Measurements from ENCODE around the gene ADGRG4.

Gene ADGRG4

DNA sequence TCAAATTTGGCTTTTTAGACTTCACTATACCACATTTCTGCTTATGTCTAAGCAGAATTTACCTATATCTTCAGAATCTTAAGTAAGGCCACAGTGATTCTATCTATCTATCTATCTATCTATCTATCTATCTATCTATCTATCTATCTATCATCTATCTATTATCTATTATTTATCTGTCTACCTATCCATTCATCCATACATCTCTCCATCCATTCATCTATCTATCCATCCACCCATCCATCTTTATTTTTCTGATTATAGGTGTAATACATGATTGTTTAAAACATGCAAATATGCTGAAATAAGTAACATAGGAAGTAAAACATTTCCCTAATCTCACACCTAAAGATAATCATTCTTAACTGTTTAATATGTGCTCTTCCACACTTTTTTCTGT lies 18.8 kb downstream of the ADGRG4 start:
- H3K4me3 ChIP-seq (ENCODE audit: low read depth, low read length), result no peak overlapping the region
- no peak for DNase-seq (ENCODE audit: low read depth)
- TF ChIP-seq, protein P1, sequence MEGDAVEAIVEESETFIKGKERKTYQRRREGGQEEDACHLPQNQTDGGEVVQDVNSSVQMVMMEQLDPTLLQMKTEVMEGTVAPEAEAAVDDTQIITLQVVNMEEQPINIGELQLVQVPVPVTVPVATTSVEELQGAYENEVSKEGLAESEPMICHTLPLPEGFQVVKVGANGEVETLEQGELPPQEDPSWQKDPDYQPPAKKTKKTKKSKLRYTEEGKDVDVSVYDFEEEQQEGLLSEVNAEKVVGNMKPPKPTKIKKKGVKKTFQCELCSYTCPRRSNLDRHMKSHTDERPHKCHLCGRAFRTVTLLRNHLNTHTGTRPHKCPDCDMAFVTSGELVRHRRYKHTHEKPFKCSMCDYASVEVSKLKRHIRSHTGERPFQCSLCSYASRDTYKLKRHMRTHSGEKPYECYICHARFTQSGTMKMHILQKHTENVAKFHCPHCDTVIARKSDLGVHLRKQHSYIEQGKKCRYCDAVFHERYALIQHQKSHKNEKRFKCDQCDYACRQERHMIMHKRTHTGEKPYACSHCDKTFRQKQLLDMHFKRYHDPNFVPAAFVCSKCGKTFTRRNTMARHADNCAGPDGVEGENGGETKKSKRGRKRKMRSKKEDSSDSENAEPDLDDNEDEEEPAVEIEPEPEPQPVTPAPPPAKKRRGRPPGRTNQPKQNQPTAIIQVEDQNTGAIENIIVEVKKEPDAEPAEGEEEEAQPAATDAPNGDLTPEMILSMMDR (conservative IDR thresholded peaks at IDR 0.05; ENCODE audit: low read depth, low read length), result no peak

DNA sequence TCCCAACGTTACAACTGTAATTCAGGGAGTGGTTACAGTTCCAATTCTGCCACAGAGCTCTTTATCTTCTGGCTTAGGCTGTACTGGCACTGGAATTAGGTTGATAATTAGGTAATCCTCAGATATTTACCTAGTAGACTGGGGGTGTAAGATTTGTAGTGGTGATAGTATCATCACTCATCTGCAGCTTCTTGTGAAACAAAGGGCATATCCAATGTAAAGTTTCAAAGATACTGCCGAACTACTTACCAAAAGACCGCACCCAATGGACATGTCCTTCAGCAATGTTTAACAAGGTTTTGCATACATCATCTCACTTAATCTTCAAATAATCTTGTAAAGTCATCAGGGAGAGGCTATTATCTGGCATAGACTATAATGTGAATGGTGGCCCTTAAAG lies 20.8 kb downstream of the ADGRG4 start:
- no peak overlapping the region for H3K4me3 ChIP-seq (ENCODE audit: low read depth, low read length)
- TF ChIP-seq, protein P1 (conservative IDR thresholded peaks at IDR 0.05; ENCODE audit: low read depth, low read length), result no peak
- no peak for DNase-seq (ENCODE audit: low read depth)

DNA sequence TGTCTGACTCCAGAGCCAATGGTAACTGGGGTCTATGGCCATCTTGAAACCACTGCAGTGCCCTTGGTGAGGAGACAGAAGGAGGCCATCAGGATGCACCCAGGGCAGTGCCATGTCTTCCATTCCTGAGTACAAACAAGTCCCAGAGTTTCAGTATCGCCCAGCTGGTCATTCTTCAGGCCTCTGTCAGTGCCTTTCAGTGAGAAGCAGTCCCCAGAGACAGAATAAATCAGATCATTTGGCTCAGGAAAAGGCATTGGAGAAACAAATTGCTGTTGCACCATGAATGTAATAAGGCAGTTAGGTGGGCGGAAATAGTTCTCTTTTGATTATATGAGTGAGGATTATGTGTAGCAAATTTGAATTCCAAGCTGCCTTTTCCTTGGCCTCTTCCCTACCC lies 21.3 kb downstream of the ADGRG4 start:
- no peak overlapping the region for H3K4me3 ChIP-seq (ENCODE audit: low read depth, low read length)
- TF ChIP-seq, protein P1 (conservative IDR thresholded peaks at IDR 0.05; ENCODE audit: low read depth, low read length), result no peak

DNA sequence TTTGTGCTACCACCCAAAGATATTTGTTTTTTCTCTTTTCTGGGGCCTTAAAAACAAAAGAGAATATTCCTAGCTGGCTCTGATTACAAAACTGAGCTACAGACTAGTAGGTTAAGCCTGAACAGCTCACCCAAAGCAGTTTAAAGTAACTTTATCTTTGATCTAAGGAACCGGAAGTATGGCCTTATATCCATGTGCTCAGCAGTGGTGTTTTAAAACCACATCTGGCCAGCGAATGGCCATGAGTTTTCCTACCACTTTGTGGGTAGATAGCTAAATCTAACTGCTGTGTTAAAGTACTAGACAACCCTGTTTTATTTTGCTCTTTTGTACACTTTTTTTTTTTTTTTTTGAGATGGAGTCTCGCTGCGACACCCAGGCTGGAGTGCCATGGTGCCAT lies 24.6 kb downstream of the ADGRG4 start:
- DNase-seq (ENCODE audit: low read depth), result no peak
- no peak overlapping the region for H3K4me3 ChIP-seq (ENCODE audit: low read depth, low read length)
- TF ChIP-seq, protein P1 (conservative IDR thresholded peaks at IDR 0.05; ENCODE audit: low read depth, low read length), result no peak

More for the DNA sequence above, 21.3 kb downstream of the ADGRG4 start:
- DNase-seq (ENCODE audit: low read depth), result no peak

DNA sequence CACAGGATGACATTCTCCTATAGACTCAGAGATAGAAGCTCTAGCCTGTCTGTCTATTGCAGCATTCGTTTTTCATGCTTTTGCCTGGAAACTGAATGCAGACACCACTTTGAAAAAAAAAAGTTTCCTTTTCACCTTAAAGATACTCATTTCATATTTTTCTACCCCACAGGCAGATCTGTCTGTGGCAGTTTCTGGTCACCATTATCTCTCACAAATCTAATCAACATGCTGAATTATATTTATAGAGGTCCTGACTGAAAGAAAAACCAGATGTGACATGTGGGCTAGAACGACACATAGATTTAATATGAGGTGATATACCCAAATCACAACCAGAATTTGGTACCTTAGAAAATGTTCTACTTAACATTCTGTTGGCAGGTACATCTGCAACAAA lies 28.2 kb downstream of the ADGRG4 start:
- TF ChIP-seq, protein P1 (conservative IDR thresholded peaks at IDR 0.05; ENCODE audit: low read depth, low read length), result no peak
- H3K4me3 ChIP-seq (ENCODE audit: low read depth, low read length), result no peak overlapping the region
- DNase-seq (ENCODE audit: low read depth), result no peak

DNA sequence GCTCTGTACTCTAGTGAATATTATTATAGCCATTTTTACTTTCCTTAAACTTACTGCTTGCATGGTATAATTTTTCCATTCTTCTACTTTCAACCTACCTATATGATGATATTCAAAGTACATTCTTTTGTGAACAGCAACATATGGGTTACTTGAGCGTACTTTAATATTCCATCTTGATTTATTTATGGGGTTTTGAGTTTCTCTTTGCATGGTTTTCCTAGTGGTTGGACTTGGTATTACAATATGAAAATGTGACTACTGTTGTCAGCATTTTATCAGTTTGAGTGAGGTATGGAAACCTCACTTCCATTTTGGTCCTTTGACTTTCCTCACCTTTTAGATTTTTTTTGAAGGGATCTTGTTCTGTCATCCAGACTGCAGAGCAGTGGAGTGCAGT lies 35.9 kb downstream of the ADGRG4 start:
- TF ChIP-seq, protein P1 (conservative IDR thresholded peaks at IDR 0.05; ENCODE audit: low read depth, low read length), result no peak
- peak; percentile 12 for DNase-seq (ENCODE audit: low read depth)
- H3K4me3 ChIP-seq (ENCODE audit: low read depth, low read length), result no peak overlapping the region

DNA sequence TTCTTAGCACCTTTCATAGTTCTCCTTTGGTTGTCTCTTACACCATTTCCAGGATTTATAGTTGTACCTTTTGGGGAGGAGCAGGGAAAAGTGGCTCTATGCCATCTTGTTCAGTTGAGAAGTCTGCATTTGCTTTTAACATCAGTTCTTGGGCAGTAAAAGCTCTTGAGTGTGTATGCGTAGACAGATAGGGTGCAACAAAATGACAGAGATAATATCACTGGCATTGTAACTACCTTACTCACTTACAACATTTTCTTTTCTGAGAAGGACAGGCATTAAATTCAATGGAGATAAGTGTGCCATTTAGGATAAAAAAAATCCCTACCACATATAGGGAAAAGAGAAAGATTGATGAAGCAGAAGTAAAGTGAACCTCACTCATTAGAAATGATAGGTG lies 38.9 kb downstream of the ADGRG4 start:
- no peak overlapping the region for H3K4me3 ChIP-seq (ENCODE audit: low read depth, low read length)
- no peak for DNase-seq (ENCODE audit: low read depth)
- TF ChIP-seq, protein P1 (conservative IDR thresholded peaks at IDR 0.05; ENCODE audit: low read depth, low read length), result no peak

Measured in choroid plexus epithelial cell (primary cell).